HG02678 (cell line): ENCODE results near the gene NSL1.

Experiments
- ATAC-seq: cut with Tn5 transposase; IDR thresholded peaks from one replicate; pipeline ENCODE4 v1.9.1; 2021; ENCODE audit warnings: mild to moderate bottlenecking, moderate library complexity; ENCODE audit not compliant: unreplicated experiment

NSL1 gene

DNA sequence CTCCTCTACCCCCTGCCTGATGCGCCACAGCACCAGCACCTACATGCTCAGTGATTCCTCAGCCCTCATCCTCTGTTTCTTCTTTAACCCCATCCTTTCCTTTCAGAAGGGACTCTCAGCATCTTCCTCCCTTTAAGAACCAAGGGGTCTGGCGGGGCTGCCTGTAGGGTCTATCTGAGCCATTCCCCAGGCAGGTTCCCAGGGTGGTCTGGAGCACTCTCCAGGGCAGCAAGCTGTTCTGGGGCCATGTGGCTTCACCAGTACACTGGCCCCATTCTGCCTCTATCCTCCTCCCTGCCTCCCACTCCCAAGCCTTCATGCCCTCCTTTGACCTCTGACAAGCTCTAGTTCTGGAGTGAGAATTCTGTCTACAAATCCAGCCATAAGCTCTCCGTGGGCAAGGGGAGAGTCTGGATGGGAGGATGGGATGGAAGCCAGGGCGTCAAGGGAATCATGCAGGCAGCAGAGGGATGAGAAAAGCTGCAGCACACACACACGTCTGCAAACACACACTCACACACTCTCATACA lies 102.3 kb downstream of the NSL1 start:
- no peak for ATAC-seq

DNA sequence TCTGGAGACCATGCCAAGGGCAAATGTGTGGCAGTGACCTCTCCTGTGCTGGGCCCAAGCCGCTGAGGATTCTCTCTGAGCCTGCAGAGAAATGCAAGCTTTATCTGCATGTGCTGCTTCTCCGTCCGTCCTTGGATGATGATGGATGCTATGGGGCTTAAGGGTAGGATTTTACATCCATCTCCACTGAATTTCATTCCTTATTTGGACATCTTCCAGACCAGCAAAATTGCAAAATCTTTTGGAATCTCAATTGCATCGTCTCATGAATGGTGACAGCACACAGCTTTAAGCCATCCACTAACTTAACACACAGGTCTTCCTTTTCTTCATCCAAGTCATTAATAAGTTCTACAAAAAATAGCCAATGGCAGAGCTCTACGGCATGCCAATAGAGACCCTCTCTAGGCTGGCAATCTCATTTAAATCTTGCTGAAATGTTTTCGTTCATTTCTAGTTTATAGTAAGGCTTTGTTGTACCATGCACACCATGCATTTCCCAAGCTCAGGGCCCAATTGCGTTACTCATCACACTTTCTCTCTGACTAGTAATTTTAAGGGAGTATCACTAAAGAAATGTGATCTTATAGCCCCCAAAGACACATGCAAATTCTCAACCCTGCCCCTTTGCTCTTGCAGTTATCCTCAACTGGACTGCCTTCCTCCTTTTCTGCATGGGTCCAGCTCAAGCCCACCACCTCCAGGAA lies 103.1 kb downstream of the NSL1 start:
- ATAC-seq, result no peak

DNA sequence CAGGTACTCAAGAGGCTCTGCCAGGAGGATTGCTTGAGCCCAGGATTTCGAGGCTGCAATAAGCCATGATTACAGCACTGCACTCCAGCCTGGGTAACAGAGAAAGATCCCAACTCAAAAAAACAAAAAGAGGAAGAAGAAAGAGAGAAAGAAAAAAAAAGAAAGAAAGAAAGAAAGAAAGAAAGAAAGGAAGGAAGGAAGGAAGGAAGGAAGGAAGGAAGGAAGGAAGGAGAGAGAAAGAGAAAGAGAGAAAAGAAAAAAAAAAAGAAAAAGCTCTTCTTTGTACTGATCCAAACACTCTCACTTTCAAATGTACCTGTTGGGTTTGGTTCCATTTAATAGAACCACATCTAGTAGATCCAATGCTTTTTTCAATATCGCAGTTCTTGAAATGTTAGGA lies 103.8 kb downstream of the NSL1 start:
- no peak for ATAC-seq

DNA sequence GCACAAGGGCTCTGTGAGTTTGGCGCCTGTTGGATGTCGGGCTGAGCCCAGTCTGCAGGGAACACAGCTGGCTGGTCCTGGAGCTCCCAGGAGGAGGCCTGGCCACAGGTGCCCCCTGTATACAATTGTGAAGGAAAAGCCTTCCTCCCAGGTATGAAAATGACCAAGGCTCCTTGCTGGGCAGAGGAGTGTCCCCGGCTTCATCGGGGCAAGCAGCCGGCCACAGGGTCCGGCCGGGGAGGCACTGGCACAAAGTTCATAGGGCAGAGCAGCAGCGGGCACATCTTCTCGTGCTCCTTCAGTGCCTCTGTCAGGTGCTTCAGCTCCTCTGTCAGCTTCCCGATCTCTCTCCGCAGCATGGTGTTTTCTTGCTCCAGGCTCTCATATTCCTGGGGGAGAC lies 105.0 kb downstream of the NSL1 start:
- ATAC-seq, result no peak

DNA sequence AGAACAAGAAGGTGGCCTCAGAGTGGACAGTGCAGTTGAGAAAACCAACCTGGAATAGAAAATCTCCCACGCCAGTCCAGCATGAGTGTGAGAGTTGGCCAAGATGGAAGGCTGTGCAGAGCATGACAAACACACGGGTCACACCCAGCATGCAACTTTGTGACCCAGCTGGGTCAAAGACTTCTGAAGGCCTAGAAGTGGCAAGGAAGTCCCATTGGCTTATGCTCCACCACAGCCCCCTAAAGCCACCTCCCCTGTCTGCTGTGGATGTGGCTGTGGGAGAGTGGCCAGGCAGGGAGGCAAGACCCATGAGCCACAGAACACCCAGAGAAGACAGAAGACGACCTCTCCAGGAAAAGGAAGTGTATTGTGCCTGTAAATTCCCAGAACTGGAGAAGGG lies 105.5 kb downstream of the NSL1 start:
- ATAC-seq, result no peak

DNA sequence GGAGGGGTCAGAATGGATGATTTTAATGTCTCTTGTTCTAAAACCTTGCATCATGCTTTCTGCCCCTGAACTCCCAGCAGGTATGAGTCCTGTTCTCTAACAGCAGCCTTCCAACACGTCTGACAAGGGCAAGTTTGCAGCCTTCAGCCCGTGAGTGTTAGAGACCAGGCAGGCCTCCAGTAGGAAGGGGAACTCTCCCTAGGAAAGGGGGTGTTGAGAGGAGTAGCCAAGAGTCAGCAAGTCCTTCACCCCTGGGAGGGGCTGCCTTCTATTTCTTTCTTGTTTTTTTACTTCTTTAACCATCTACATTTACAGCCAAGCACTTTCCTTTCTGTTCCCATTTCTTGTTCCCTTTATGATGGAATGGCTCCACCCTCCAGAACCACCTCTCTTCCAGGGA lies 106.1 kb downstream of the NSL1 start:
- no peak for ATAC-seq

DNA sequence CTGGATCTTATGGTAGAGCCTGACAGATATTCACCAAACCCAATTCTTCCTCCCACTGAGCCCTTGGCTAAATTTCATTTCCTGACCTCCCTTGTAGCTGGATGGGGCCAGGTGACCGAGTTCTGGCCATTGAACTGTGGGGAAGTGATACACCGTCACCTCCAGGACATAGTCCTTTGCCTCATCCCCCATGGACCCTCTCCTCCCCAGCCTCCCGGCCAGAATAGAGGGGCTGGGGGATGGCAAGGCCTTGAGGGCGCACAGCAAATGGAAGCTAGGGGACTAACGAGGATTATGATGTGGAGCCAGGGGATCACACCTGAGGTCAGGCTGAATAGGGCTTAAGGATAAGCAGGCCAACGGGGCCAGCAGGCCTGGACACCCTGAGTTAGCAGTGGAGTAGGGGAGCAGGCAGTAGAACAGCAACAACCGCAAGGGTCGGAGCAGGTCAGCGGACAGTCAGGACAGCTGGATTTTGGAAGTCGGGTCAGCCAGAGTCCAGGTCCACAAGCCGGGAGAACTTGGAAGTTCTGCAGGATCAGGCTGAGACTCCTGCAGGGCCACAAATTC lies 107.0 kb downstream of the NSL1 start:
- ATAC-seq, result no peak

DNA sequence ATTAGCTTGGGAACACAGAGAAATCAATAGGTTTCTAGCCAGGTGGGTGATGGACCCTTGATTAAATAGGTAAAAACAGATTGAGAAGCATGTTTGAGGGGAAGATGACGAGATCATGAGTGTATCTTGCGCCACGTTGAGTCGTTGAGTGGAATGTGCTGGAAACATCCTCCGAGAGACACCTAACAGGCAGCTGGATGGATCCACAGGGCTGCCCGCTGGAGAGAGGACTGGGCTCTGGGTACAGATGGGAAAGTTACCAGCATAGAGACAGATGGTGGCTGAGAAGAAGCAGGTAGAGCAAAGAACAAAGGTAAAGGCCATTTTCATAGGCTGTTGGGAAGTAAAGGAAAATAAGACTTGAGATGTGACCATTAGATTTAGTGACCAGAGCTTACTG lies 107.5 kb downstream of the NSL1 start:
- ATAC-seq, result no peak

DNA sequence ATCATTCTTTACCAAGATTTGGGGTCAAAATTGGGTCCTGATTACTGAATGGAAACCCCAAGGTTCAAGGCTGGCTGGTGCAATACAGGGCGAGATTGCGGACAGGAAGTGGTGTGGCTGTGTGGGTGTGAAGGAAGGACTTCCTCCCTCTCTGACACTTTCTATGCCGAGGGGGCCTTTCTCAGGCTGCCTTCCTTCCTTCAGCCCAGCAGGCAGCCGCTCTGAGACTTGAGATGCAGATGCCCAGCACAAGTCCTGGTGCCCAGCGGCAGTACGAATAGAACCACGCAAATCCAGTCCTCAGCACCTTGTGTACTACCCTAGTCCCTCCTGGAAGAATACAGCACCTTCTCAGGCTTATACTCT lies 108.2 kb downstream of the NSL1 start:
- peak; percentile 71 for ATAC-seq

DNA sequence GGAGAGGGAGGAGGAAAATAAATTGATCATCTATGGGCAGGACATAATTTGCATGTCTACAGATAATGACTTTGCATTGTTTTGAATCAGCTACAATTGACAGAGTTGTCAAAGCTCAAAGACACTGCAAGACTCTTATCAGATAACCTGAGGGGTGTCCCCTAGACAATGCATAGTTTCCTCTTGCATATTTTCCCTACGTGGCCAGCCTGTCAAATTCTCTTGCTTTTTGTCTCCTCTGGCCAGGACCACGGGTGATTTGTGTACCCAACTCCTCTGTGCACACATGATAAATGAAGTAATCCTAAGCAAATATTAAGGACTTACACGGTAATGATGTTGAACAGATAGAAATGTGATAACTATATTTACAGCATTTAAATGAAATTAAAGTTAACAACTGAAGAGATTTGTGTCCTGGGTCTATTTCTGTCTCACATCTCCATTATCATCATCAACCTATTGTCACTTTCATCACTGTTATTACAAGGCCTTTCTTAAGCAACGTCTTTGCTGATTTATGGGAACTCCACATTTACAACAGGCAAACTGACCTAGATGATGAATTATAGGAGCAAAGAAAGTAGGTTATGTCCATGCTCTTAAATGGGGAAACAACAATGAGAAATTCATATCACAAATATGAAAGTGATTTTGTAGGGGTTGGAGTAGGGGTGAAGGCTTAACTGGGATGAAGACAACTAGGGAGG lies 110.7 kb downstream of the NSL1 start:
- ATAC-seq, result no peak

DNA sequence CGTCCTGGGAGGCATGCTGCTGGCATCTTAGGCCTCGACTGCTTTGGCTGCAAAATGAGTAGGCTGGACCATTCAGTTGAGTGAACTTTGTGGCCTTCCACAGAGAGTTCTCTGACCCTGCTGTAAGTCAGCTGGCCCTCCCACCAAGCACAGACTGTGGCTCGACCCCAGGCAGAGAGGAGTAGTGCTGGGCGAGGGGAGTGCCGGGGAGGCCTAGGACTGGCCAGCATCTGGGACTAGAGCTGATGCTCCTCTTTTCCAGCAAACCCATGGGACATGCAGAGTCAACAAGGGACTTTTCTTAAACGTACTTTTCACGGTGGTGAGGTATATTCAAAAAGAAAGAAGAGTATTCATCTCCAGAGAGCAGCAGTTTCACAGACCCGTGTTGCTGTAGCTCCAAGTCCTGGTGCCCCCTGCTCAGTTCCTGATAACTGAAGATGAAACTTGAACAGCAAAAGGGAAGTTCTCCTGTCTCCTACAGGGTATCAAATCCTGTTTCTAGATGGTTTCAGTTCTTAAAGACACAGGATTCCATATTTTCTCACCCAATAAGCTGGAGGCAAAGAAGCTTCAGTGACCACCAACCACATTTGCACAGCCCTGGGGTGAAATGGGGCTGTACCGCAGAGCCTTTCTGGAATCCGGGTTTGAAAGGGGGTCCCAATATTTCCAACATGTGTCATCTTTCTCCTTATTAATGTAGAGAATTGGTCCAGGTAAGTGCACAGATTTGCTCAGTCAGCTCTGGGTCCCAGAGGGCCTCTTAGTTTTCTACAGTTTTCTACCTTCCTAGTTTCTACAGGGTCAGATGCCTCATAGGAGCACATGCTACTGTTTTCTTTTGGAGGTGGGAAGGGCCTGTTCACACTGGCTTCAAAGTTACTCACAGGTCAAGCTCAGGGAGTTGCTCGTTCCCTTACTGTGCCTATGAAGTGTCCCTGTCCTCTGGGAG lies 112.8 kb downstream of the NSL1 start:
- peak; percentile 55 for ATAC-seq

DNA sequence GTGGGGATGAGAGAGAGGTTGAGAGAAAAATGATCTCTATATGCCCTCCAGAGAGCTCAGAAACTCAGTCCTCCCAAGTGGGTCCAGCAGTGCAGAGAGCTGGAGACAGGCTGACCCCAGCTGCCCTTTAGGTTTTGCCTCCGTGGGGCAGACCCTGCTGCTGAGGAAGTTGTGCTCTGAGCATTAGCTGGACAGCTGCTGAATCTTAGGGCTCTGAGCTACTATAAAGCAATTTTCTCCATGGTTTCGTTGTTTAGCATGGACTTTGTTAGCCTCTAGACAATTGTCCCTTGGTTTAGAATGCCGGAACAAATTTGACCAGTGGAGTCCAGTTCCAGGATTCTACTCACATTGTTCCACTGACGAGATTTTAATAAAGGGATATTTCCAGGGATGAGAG lies 114.0 kb downstream of the NSL1 start:
- no peak for ATAC-seq

DNA sequence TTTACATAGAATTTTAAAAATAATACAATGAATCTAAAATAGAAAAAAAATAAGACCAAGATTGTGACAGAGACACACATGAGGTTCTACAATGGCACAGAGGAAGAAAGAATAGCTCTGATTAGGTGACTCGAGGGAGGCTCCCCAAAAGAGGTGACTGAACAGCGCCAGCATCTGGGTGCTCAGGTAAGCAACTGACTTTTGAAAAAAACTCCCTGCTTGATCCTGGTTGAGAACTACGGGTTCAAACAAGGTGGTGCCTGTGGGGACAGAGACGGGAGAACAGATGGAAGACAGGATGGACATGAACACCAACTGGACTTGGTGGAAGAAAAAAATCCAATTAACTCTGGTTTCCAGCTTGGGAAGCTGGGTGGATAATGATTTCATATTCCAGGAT lies 114.4 kb downstream of the NSL1 start:
- ATAC-seq, result no peak
